Breast epithelium (tissue), 4 donors: ENCODE data around the gene TBC1D14. TPM values are rescaled to one million over a fixed set of nuclear protein-coding genes. Genes with fewer than 3 reads are reported as not detected.

Experiments
- DNase-seq, 2 donors: peaks; one replicate each; pipeline ENCODE4 v3.0.0-alpha.2; 2019; ENCODE audit warnings: low spot score in 2 of 2
- H3K27ac ChIP-seq, 2 donors: fragments of 200-600 bp; sonication (generic) in 1 of 2; one replicate each; pipeline ENCODE4 v1.5.1; 2016 to 2019; ENCODE audit warnings: mild to moderate bottlenecking in 1 of 2
- H3K27me3 ChIP-seq, 2 donors: fragments of 200-600 bp; sonication (generic) in 1 of 2; one replicate each; pipeline versions ENCODE4 v1.5.1 to v1.6.0; 2017 to 2019; ENCODE audit warnings: control low read depth in 1 of 2, mild to moderate bottlenecking in 1 of 2
- H3K36me3 ChIP-seq: fragments of 200-600 bp; one replicate; pipeline ENCODE4 v1.5.1; 2019
- H3K4me1 ChIP-seq, 2 donors: fragments of 200-600 bp; sonication (generic); one replicate each; pipeline ENCODE4 v1.5.1; 2016 to 2019; ENCODE audit warnings: control low read depth in 1 of 2
- H3K4me3 ChIP-seq, 3 donors: fragments of 200-600 bp; sonication (generic); 1 replicate in 2 of 3; 2 replicates in 1 of 3; pipeline ENCODE4 v1.5.1; 2016 to 2019; ENCODE audit warnings: mild to moderate bottlenecking in 3 of 3, moderate library complexity in 2 of 3
- H3K9me3 ChIP-seq, 2 donors: fragments of 200-600 bp; sonication (generic) in 1 of 2; one replicate each; pipeline ENCODE4 v1.5.1; 2016 to 2019; ENCODE audit warnings: control low read depth in 1 of 2
- POLR2A ChIP-seq: fragments of 450-650 bp; IDR thresholded peaks from one replicate; pipeline ENCODE4 v1.6.1; 2016; ENCODE audit warnings: antibody characterized with exemption, mild to moderate bottlenecking, moderate library complexity
- POLR2AphosphoS5 ChIP-seq, 3 donors: sonication (generic); formaldehyde crosslinking; IDR thresholded peaks; one replicate each; pipeline ENCODE4 v1.6.1; 2017; ENCODE audit warnings: antibody characterized with exemption in 3 of 3
- intact Hi-C: fragments of 100-400 bp; cut with DNase I; formaldehyde crosslinking; loops from one replicate; pipeline ENCODE4 v1.15.1; 2023; ENCODE audit warnings: low total_unique reads
- total RNA-seq, 3 donors: library from RNA; depleted of rRNA; stranded (reverse); fragments of >200 nt; gene quantifications; one replicate each; pipeline ENCODE4 v1.1.0, GENCODE V29; 2016
- TF ChIP-seq, protein P1 (sequence below), 3 donors: fragments of 450-650 bp; IDR thresholded peaks; one replicate each; pipeline ENCODE4 v1.5.1; 2016 to 2017; ENCODE audit warnings: antibody characterized with exemption in 3 of 3, mild to moderate bottlenecking in 3 of 3, moderate library complexity in 3 of 3

TBC1D14 gene
- total RNA-seq, 3 donors from 2014 or later, result 48.5 to 57.3 (median 48.7) TPM

DNA sequence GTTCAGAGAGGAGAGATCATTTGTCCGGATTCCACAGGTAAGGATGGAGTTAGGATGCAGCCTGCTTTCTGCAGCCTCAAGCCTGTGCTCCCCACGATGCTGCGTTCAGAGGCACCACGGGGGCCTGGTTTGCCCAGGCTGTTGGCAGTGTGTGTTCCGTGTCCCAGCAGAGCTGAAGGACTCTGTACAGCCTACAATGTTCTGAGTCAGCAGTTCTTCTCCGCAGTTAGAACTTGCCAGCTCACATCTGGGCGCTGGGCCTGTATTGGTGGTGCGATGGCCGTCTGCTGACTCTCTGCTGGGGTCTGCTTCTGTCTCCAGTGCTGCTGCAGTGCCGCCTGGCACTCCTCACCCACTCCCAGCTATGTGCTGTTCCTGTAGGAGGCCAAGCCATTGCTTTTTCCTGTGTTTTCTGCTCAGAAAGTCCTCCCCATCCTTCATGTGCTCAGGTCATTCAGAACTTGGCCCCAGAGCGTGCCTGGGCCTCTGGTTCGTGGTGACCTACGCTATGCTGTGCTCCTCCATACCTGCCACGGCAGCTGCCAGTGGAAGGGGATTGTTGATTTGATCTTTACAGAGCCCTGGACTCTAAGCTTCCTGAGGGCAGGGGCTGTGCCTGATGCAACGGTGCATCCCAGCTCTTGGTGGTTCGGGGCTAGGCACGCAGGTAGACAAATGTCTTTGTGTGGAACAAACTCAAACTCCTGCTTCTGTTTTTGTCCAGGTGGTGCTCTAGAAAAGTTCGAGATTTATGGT is 91.0 kb downstream of the TBC1D14 start:
- intact Hi-C loops, result no loop called here

DNA sequence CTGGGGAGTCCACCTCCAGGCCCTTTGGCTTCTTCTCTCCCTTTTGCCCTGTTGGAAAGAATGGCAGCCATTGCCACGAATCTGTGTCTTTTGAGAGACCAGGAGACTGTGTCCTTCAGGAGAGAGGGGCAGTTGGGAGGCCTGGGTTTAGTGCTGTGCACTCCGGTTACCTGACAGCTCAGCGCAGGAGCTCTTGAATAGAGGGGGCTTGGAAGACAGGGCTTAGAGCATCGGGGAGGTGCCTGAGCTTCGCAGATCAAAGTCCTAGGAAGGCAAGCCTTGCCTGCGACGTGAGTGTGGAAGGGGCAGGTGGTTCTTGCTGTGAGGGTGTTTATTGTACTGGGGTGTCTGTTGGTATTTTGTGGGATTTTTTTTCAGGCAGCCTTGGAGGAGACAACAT is 91.6 kb downstream of the TBC1D14 start:
- intact Hi-C loops, result no loop called here
- Histone ChIP-seq H3K4me3 (no peak overlapping the region), H3K4me1 (peaks cover 0 to 10% of the 10 kb centered on the region in 2 donors), H3K36me3 (peaks cover 5% of the 10 kb centered on the region), H3K9me3 (no peaks in the 10 kb centered on the region), H3K27ac (no peak overlapping the region), H3K27me3 (no peaks in the 10 kb centered on the region)
- TF ChIP-seq POLR2AphosphoS5 (IDR thresholded peaks at IDR 0.05), result no peak
- TF ChIP-seq, protein P1, sequence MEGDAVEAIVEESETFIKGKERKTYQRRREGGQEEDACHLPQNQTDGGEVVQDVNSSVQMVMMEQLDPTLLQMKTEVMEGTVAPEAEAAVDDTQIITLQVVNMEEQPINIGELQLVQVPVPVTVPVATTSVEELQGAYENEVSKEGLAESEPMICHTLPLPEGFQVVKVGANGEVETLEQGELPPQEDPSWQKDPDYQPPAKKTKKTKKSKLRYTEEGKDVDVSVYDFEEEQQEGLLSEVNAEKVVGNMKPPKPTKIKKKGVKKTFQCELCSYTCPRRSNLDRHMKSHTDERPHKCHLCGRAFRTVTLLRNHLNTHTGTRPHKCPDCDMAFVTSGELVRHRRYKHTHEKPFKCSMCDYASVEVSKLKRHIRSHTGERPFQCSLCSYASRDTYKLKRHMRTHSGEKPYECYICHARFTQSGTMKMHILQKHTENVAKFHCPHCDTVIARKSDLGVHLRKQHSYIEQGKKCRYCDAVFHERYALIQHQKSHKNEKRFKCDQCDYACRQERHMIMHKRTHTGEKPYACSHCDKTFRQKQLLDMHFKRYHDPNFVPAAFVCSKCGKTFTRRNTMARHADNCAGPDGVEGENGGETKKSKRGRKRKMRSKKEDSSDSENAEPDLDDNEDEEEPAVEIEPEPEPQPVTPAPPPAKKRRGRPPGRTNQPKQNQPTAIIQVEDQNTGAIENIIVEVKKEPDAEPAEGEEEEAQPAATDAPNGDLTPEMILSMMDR (IDR thresholded peaks at IDR 0.05), result no peak
- no peak for TF ChIP-seq POLR2A
- DNase-seq, result no peak

More for the DNA sequence above, 91.0 kb downstream of the TBC1D14 start:
- H3K4me3 ChIP-seq, result no peak overlapping the region
- no peaks in the 10 kb centered on the region for H3K9me3 ChIP-seq
- peaks cover 5% of the 10 kb centered on the region for H3K36me3 ChIP-seq
- peaks cover 0 to 10% of the 10 kb centered on the region in 2 donors for H3K4me1 ChIP-seq
- DNase-seq, result no peak
- no peak for TF ChIP-seq POLR2A
- H3K27ac ChIP-seq, result no peak overlapping the region
- H3K27me3 ChIP-seq, result no peaks in the 10 kb centered on the region

DNA sequence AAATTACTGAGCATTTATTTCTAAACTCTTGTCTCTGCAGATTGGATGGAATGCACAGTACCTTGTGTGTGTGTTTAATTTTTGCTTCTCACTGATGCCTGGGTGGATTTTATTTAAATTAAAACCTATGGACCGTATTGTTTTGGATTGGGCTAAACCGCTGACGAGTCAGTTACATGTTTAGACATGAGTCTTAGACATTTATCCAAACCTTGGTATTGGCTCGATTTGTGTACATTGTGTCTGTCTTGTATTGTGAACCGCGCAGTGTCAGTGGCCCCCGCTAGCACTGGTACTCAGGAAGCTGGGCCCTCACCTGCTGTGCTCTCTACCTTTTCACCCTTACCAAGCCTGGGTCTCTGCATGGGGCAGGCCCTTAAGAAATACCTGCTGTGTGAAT is 92.7 kb downstream of the TBC1D14 start:
- peaks cover 0 to 10% of the 10 kb centered on the region in 2 donors for H3K4me1 ChIP-seq
- H3K4me3 ChIP-seq, result no peak overlapping the region
- no peaks in the 10 kb centered on the region for H3K27me3 ChIP-seq
- intact Hi-C loops, result no loop called here
- peaks cover 5% of the 10 kb centered on the region for H3K36me3 ChIP-seq
- TF ChIP-seq POLR2A (no peak), POLR2AphosphoS5 (IDR thresholded peaks at IDR 0.05) (no peak)
- TF ChIP-seq, protein P1 (IDR thresholded peaks at IDR 0.05), result no peak
- DNase-seq, result no peak
- no peaks in the 10 kb centered on the region for H3K9me3 ChIP-seq
- no peak overlapping the region for H3K27ac ChIP-seq

DNA sequence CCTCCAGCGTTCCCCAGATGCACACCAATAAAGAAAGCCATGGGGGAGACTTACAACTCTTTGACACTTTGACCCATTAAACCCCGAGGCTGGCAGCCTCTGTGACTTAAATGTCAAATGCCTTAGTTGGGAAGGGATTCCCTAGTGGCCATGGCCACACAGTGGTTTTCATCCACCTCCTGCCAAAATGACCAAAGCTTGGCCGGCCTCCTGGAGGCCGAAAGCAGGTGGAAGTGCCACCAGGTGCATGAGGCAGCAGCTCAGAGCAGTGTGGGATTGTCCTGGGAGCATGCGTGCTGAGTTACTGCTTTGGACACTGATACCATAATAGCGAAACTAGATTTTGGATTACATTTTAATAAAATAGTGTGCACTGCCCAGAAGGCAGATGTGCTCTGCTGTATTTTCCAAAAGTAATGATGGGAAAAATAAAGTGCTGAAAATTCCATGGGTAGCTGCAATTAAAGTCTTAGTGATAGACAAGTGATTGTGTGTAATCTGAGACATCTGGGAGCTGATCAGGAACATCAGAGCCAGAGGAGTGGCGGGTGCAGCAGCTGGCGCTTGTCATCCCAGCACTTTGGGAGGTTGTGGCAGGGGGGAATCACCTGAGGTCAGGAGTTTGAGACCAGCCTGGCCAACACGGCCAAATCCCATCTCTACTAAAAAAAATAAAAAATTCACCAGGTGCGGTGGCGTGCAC is 93.7 kb downstream of the TBC1D14 start:
- intact Hi-C loops, result no loop called here
- Histone ChIP-seq H3K36me3 (peaks cover 5% of the 10 kb centered on the region), H3K4me3 (no peak overlapping the region), H3K9me3 (no peaks in the 10 kb centered on the region), H3K27me3 (no peaks in the 10 kb centered on the region), H3K27ac (peak overlapping the region; percentile 84 to 91), H3K4me1 (peaks cover 0 to 10% of the 10 kb centered on the region in 2 donors)
- TF ChIP-seq, protein P1 (IDR thresholded peaks at IDR 0.05), result no peak
- TF ChIP-seq POLR2AphosphoS5 (IDR thresholded peaks at IDR 0.05) (no peak), POLR2A (no peak)
- DNase-seq, result no peak

DNA sequence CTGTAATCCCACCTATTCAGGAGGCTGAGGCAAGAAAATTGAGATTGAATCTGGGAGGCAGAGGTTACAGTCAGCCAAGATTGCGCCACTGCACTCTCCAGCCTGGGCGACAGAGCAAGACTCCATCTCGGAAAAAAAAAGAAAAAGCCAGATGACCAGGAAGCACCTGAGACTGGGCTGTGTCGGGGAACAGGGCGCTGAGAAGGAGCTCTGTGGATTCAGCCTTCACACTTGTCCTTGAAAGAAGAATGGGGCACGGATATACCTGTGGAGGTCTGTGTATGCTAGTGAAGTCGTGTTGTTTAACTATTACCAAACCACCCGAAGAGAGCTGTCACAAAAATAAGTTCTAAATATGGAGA is 94.2 kb downstream of the TBC1D14 start:
- TF ChIP-seq, protein P1 (IDR thresholded peaks at IDR 0.05), result no peak
- TF ChIP-seq POLR2AphosphoS5 (IDR thresholded peaks at IDR 0.05), result no peak
- no peak for TF ChIP-seq POLR2A
- DNase-seq, result peak in 1 of 2 donors; percentile 57
- peak overlapping the region; percentile 84 to 91 for H3K27ac ChIP-seq

More for the DNA sequence above, 94.2 kb downstream of the TBC1D14 start:
- intact Hi-C loops, result no loop called here
- H3K27me3 ChIP-seq, result no peaks in the 10 kb centered on the region
- H3K9me3 ChIP-seq, result no peaks in the 10 kb centered on the region
- H3K4me1 ChIP-seq, result peaks cover 0 to 10% of the 10 kb centered on the region in 2 donors
- H3K36me3 ChIP-seq, result peaks cover 5% of the 10 kb centered on the region
- H3K4me3 ChIP-seq, result peak overlapping the region in 1 of 3 donors; percentile 45
